Astrocyte of the cerebellum (primary cell): ENCODE results near the gene TRHDE.

ENCODE experiments used
- DNase-seq: peaks from one replicate; pipeline ENCODE4 v3.0.0-alpha.2; 2011; ENCODE audit warnings: low read depth
- H3K4me3 ChIP-seq: 2 replicates; pipeline ENCODE4 v1.5.1; 2011; ENCODE audit warnings: mild to moderate bottlenecking, low read depth, low read length, moderate library complexity
- CTCF ChIP-seq: IDR thresholded peaks from 2 replicates; pipeline ENCODE4 v1.5.1; 2012; ENCODE audit warnings: low read length, low read depth, moderate library complexity, mild to moderate bottlenecking; ENCODE audit errors: missing control alignments
- in situ Hi-C: cut with HindIII; loops from 2 replicates; pipeline ENCODE4 v1.10.0; 2017; ENCODE audit warnings: low sequenced_read_pairs

The TRHDE gene

GRCh38 chr12:72432037-72432604, 160.0 kb downstream of the TRHDE start:
- H3K4me3 ChIP-seq, result no peak overlapping the region
- TF ChIP-seq CTCF, result no peak
- in situ Hi-C loops, result no loop called here
- no peak for DNase-seq

DNA sequence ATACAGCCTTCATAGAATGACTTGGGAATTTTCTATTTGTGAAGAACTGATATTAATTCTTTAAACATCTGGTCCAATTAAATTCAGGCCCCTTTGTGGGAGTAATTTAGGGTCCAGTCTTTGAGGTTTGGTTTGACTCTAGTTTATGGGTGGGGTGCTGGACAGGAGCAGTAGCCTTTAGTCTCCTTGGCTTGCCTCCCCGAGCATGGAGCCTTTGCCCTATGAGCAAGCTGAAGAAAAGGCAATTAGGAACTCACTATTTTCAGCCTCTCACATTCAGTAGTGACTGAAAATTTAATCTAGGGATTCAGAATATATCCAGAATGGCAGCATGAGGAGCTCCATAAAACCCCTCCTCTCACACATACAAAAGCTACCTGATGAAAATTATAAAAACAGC, 161.1 kb downstream of the TRHDE start:
- in situ Hi-C loops, result no loop called here
- no peak overlapping the region for H3K4me3 ChIP-seq
- no peak for TF ChIP-seq CTCF
- DNase-seq, result no peak

DNA sequence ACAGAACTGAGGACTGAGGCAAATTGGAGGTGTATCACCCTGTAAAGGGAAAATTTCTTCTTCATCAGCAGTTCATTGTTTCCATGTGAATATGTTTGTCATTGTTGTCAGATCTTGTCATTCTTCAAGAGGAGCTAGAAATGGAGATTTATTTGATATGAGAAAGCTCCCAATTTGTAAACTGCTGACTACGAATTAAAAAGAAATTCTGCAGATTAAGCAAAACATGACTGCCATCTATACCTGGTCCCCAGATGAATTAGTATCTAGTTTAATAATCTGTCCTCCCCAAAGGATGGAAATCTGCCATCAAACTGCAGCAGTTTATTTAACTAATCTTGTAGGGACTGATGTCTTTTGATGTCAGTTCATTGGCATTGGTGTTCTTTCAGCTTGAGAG, 162.8 kb downstream of the TRHDE start:
- DNase-seq, result no peak
- in situ Hi-C loops, result no loop called here
- no peak for TF ChIP-seq CTCF
- no peak overlapping the region for H3K4me3 ChIP-seq

- in situ Hi-C loops, result no loop called here
- no peak for DNase-seq
- H3K4me3 ChIP-seq, result no peak overlapping the region
- TF ChIP-seq CTCF, result no peak
Measured at GRCh38 chr12:72442217-72442616, 170.0 kb downstream of the TRHDE start.

DNA sequence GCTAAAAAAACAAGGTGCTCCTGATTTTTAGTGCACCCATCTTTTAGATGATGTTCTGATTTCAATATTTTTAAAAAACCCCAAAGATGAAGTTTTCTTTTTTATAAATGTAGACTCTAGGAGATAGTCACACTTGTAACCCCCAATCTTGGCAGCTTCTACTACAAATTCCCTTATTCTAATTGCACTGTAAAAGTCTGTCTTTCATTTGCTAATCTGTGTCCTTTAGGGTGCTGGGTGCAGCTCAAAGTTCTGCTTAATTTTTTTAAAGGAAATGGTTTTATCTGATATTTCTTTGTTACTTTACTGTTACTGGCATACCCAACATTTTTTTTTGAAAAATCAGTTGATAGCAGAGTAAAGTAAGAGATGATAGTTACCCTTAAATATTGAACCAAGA, 172.0 kb downstream of the TRHDE start:
- in situ Hi-C loops, result no loop called here
- no peak for DNase-seq
- no peak for TF ChIP-seq CTCF
- H3K4me3 ChIP-seq, result no peak overlapping the region

GRCh38 chr12:72444566-72444965, 172.4 kb downstream of the TRHDE start:
- no peak for DNase-seq
- TF ChIP-seq CTCF, result no peak
- in situ Hi-C loops, result no loop called here
- H3K4me3 ChIP-seq, result no peak overlapping the region

DNA sequence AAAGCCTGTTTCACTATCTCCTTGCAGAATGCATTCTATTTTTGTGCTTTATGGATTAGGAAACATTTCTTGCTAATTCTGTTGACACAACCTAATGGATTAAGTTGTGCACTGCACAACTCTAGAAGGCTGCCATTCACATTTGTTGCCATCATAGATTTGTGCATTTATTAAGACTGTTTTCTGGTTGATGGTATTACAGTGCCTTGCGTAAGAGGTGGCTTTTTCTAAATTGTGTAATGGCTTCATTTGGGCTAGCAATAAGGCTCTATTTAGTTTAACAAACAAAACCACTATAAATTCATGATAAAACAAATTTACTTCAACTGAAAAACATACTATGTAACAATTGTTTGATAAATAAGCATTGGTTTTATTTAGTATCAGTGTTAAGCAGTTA, 175.9 kb downstream of the TRHDE start:
- in situ Hi-C loops, result no loop called here
- H3K4me3 ChIP-seq, result no peak overlapping the region

More for the DNA sequence above, 175.9 kb downstream of the TRHDE start:
- DNase-seq, result no peak
- TF ChIP-seq CTCF, result no peak
